LNCaP clone FGC (cell line): Measurements from ENCODE around the gene CASZ1.

Experiments
- DNase-seq: peaks from one replicate; pipeline ENCODE4 v3.0.0-alpha.2; 2011; ENCODE audit warnings: low read depth
- H3K4me3 ChIP-seq: 2 replicates; pipeline ENCODE4 v1.5.1; 2011; ENCODE audit warnings: mild to moderate bottlenecking, low read depth, low read length, control low read depth
- CTCF ChIP-seq: IDR thresholded peaks from 2 replicates; pipeline ENCODE4 v1.5.1; 2012; ENCODE audit warnings: mild to moderate bottlenecking; ENCODE audit not compliant: control insufficient read depth, insufficient read depth; ENCODE audit errors: extremely low read depth

CASZ1 gene

GRCh38 chr1:10773851-10774614 is 22.4 kb downstream of the CASZ1 start:
- no peak overlapping the region for H3K4me3 ChIP-seq
- no peak for TF ChIP-seq CTCF
- DNase-seq, result no peak

- no peak for TF ChIP-seq CTCF
- DNase-seq, result no peak
- H3K4me3 ChIP-seq, result no peak overlapping the region
These were observed 23.1 kb downstream of the CASZ1 start for GRCh38 chr1:10773376-10773775.

GRCh38 chr1:10772711-10773110 is 23.7 kb downstream of the CASZ1 start:
- DNase-seq, result no peak
- TF ChIP-seq CTCF, result no peak
- H3K4me3 ChIP-seq, result no peak overlapping the region

GRCh38 chr1:10771789-10772188 is 24.7 kb downstream of the CASZ1 start:
- H3K4me3 ChIP-seq, result no peak overlapping the region
- DNase-seq, result no peak
- TF ChIP-seq CTCF, result no peak

GRCh38 chr1:10768552-10768951 is 27.9 kb downstream of the CASZ1 start:
- no peak for DNase-seq
- H3K4me3 ChIP-seq, result no peak overlapping the region
- no peak for TF ChIP-seq CTCF

- H3K4me3 ChIP-seq, result no peak overlapping the region
- no peak for TF ChIP-seq CTCF
- no peak for DNase-seq
These were observed 29.2 kb downstream of the CASZ1 start for GRCh38 chr1:10767282-10767681.
